ENCODE data around the gene CFAP251. TPM values are rescaled to one million over a fixed set of nuclear protein-coding genes. Genes with fewer than 3 reads are reported as not detected.

Gene CFAP251
- total and polyA plus RNA-seq, 2 of the 8 experiments (the other 6 are each of a cell fraction or from before 2014, with no cell fraction given): 1.8 to 2.9 TPM

DNA sequence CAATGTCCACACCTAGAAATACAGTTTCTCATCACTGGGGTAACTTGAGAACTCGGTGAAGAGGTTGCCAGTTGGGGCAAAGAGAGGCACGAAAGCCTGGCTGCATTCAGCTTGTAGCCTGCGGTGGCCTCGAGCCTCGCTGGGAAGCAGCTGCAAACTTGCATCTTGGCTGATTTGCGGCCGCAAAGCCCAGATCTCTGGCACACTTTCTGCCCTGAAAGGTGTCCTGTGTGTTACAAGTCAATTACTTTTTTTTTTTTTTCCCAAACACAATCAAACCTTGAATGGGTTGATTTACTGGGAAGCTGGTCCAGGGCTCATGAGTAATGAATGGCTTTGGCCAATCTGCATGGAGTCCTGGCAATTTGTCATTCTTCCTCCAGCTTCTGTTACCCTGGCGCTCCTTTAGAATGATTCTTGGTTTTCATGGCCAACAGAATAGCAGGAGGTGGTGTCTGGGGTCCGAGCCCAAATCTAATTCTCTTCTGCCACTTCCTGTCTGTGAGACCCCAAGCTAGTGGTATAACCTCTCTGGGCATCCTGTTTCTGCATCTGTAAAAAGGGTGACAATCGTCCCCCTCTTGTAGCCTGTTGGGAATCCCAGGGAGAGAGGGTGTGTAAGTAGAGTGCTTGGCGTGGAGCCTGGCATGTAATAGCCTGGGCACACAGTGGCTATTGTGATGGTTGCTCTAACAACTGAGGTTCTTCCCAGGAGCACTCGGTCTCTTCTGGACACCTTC, 109.9 kb downstream of the CFAP251 start (continued):
- TF ChIP-seq, protein P1, sequence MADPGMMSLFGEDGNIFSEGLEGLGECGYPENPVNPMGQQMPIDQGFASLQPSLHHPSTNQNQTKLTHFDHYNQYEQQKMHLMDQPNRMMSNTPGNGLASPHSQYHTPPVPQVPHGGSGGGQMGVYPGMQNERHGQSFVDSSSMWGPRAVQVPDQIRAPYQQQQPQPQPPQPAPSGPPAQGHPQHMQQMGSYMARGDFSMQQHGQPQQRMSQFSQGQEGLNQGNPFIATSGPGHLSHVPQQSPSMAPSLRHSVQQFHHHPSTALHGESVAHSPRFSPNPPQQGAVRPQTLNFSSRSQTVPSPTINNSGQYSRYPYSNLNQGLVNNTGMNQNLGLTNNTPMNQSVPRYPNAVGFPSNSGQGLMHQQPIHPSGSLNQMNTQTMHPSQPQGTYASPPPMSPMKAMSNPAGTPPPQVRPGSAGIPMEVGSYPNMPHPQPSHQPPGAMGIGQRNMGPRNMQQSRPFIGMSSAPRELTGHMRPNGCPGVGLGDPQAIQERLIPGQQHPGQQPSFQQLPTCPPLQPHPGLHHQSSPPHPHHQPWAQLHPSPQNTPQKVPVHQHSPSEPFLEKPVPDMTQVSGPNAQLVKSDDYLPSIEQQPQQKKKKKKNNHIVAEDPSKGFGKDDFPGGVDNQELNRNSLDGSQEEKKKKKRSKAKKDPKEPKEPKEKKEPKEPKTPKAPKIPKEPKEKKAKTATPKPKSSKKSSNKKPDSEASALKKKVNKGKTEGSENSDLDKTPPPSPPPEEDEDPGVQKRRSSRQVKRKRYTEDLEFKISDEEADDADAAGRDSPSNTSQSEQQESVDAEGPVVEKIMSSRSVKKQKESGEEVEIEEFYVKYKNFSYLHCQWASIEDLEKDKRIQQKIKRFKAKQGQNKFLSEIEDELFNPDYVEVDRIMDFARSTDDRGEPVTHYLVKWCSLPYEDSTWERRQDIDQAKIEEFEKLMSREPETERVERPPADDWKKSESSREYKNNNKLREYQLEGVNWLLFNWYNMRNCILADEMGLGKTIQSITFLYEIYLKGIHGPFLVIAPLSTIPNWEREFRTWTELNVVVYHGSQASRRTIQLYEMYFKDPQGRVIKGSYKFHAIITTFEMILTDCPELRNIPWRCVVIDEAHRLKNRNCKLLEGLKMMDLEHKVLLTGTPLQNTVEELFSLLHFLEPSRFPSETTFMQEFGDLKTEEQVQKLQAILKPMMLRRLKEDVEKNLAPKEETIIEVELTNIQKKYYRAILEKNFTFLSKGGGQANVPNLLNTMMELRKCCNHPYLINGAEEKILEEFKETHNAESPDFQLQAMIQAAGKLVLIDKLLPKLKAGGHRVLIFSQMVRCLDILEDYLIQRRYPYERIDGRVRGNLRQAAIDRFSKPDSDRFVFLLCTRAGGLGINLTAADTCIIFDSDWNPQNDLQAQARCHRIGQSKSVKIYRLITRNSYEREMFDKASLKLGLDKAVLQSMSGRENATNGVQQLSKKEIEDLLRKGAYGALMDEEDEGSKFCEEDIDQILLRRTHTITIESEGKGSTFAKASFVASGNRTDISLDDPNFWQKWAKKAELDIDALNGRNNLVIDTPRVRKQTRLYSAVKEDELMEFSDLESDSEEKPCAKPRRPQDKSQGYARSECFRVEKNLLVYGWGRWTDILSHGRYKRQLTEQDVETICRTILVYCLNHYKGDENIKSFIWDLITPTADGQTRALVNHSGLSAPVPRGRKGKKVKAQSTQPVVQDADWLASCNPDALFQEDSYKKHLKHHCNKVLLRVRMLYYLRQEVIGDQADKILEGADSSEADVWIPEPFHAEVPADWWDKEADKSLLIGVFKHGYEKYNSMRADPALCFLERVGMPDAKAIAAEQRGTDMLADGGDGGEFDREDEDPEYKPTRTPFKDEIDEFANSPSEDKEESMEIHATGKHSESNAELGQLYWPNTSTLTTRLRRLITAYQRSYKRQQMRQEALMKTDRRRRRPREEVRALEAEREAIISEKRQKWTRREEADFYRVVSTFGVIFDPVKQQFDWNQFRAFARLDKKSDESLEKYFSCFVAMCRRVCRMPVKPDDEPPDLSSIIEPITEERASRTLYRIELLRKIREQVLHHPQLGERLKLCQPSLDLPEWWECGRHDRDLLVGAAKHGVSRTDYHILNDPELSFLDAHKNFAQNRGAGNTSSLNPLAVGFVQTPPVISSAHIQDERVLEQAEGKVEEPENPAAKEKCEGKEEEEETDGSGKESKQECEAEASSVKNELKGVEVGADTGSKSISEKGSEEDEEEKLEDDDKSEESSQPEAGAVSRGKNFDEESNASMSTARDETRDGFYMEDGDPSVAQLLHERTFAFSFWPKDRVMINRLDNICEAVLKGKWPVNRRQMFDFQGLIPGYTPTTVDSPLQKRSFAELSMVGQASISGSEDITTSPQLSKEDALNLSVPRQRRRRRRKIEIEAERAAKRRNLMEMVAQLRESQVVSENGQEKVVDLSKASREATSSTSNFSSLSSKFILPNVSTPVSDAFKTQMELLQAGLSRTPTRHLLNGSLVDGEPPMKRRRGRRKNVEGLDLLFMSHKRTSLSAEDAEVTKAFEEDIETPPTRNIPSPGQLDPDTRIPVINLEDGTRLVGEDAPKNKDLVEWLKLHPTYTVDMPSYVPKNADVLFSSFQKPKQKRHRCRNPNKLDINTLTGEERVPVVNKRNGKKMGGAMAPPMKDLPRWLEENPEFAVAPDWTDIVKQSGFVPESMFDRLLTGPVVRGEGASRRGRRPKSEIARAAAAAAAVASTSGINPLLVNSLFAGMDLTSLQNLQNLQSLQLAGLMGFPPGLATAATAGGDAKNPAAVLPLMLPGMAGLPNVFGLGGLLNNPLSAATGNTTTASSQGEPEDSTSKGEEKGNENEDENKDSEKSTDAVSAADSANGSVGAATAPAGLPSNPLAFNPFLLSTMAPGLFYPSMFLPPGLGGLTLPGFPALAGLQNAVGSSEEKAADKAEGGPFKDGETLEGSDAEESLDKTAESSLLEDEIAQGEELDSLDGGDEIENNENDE (IDR thresholded peaks at IDR 0.05; ENCODE audit: insufficient replicate concordance, low read length): no peak
- TF ChIP-seq SIRT6 (IDR thresholded peaks at IDR 0.05; ENCODE audit: low read length) (no peak), BCL11A (IDR thresholded peaks at IDR 0.05; ENCODE audit: low read depth in 2 of 2, low read length in 2 of 2) (no peak), BRCA1 (IDR thresholded peaks at IDR 0.05; ENCODE audit: low read depth, low read length) (no peak), YY1 (IDR thresholded peaks at IDR 0.05; ENCODE audit: low read depth, low read length) (no peak), ASH2L (IDR thresholded peaks at IDR 0.05; ENCODE audit: low read length) (no peak), TEAD4 (IDR thresholded peaks at IDR 0.05; ENCODE audit: low read depth, low read length) (no peak), KDM4A (IDR thresholded peaks at IDR 0.05; ENCODE audit: low read depth, low read length, severe bottlenecking) (no peak), BACH1 (IDR thresholded peaks at IDR 0.05; ENCODE audit: low read length) (no peak), SP4 (IDR thresholded peaks at IDR 0.05; ENCODE audit: low read length) (no peak)

Data from H1 (cell line).